ENCODE data around the gene TNNT2.

Gene TNNT2

GRCh38 chr1:201399018-201399351 lies 21.5 kb upstream of the TNNT2 start, which contains the start of gene LAD1:
Gene LAD1 (minus strand): TSS chr1:201399324. CDS start chr1:201399306, 18 bp downstream.
- no peak for DNase-seq (ENCODE audit: extremely low read depth, insufficient read length)

GRCh38 chr1:201397675-201398074 lies 20.2 kb upstream of the TNNT2 start:
- no peaks in the 10 kb centered on the region for H3K36me3 ChIP-seq (ENCODE audit: control insufficient read depth, insufficient read depth, low read length)
- H3K4me3 ChIP-seq (replicated peaks; ENCODE audit: low read depth, low read length), result no peak overlapping the region
- no peak for DNase-seq (ENCODE audit: extremely low read depth, insufficient read length)
- no peaks in the 10 kb centered on the region for H3K27me3 ChIP-seq (replicated peaks; ENCODE audit: control insufficient read depth, insufficient read depth, low read length)
- no peak for TF ChIP-seq CTCF (IDR thresholded peaks at IDR 0.05; ENCODE audit: insufficient read depth, low read length, poor library complexity, severe bottlenecking)

More at GRCh38 chr1:201399018-201399351, 21.5 kb upstream of the TNNT2 start, which contains the start of gene LAD1:
- no peak for TF ChIP-seq CTCF (IDR thresholded peaks at IDR 0.05; ENCODE audit: insufficient read depth, low read length, poor library complexity, severe bottlenecking)
- no peaks in the 10 kb centered on the region for H3K27me3 ChIP-seq (replicated peaks; ENCODE audit: control insufficient read depth, insufficient read depth, low read length)
- no peaks in the 10 kb centered on the region for H3K36me3 ChIP-seq (ENCODE audit: control insufficient read depth, insufficient read depth, low read length)
- no peak within 1 kb of the TSS for H3K4me3 ChIP-seq (replicated peaks; ENCODE audit: low read depth, low read length)

- Histone ChIP-seq H3K36me3 (ENCODE audit: control insufficient read depth, insufficient read depth, low read length) (no peaks in the 10 kb centered on the region), H3K4me3 (replicated peaks; ENCODE audit: low read depth, low read length) (no peak overlapping the region), H3K27me3 (replicated peaks; ENCODE audit: control insufficient read depth, insufficient read depth, low read length) (no peaks in the 10 kb centered on the region)
- TF ChIP-seq CTCF (IDR thresholded peaks at IDR 0.05; ENCODE audit: insufficient read depth, low read length, poor library complexity, severe bottlenecking), result no peak
- DNase-seq (ENCODE audit: extremely low read depth, insufficient read length), result no peak
Measured at GRCh38 chr1:201396861-201397464, 19.5 kb upstream of the TNNT2 start.

- no peak for TF ChIP-seq CTCF (IDR thresholded peaks at IDR 0.05; ENCODE audit: insufficient read depth, low read length, poor library complexity, severe bottlenecking)
- no peak overlapping the region for H3K4me3 ChIP-seq (replicated peaks; ENCODE audit: low read depth, low read length)
- no peak for DNase-seq (ENCODE audit: extremely low read depth, insufficient read length)
- H3K27me3 ChIP-seq (replicated peaks; ENCODE audit: control insufficient read depth, insufficient read depth, low read length), result no peaks in the 10 kb centered on the region
- no peaks in the 10 kb centered on the region for H3K36me3 ChIP-seq (ENCODE audit: control insufficient read depth, insufficient read depth, low read length)
Measured at GRCh38 chr1:201395936-201396335, 18.5 kb upstream of the TNNT2 start.

- Histone ChIP-seq H3K4me3 (replicated peaks; ENCODE audit: low read depth, low read length) (no peak overlapping the region), H3K36me3 (ENCODE audit: control insufficient read depth, insufficient read depth, low read length) (no peaks in the 10 kb centered on the region), H3K27me3 (replicated peaks; ENCODE audit: control insufficient read depth, insufficient read depth, low read length) (no peaks in the 10 kb centered on the region)
- no peak for TF ChIP-seq CTCF (IDR thresholded peaks at IDR 0.05; ENCODE audit: insufficient read depth, low read length, poor library complexity, severe bottlenecking)
- DNase-seq (ENCODE audit: extremely low read depth, insufficient read length), result no peak
Measured at GRCh38 chr1:201394591-201394990, 17.1 kb upstream of the TNNT2 start.

GRCh38 chr1:201393076-201393475 lies 15.6 kb upstream of the TNNT2 start:
- H3K27me3 ChIP-seq (replicated peaks; ENCODE audit: control insufficient read depth, insufficient read depth, low read length), result no peaks in the 10 kb centered on the region
- H3K36me3 ChIP-seq (ENCODE audit: control insufficient read depth, insufficient read depth, low read length), result no peaks in the 10 kb centered on the region
- TF ChIP-seq CTCF (IDR thresholded peaks at IDR 0.05; ENCODE audit: insufficient read depth, low read length, poor library complexity, severe bottlenecking), result no peak
- DNase-seq (ENCODE audit: extremely low read depth, insufficient read length), result no peak
- H3K4me3 ChIP-seq (replicated peaks; ENCODE audit: low read depth, low read length), result no peak overlapping the region

Measured in GM06990 (cell line).